Measurements from ENCODE around the gene BSG.
"Not testable (repeated sequence)": the region's sequence is repeated elsewhere in the genome, so short reads cannot be mapped to it uniquely, and the experiment has no call there.

Gene BSG

GRCh38 chr19:620166-620862, 47.9 kb downstream of the BSG start:
- no peak for DNase-seq (ENCODE audit: low read depth)

GRCh38 chr19:621191-621590, 48.8 kb downstream of the BSG start:
- not testable (repeated sequence) for DNase-seq (ENCODE audit: low read depth)

GRCh38 chr19:621819-622218, 49.4 kb downstream of the BSG start:
- no peak for DNase-seq (ENCODE audit: low read depth)

- no peak for DNase-seq (ENCODE audit: low read depth)
Observed at GRCh38 chr19:622666-623065, 50.3 kb downstream of the BSG start.

- DNase-seq (ENCODE audit: low read depth), result no peak
Observed at GRCh38 chr19:623175-623916, 51.0 kb downstream of the BSG start.

GRCh38 chr19:623974-624373, 51.6 kb downstream of the BSG start:
- DNase-seq (ENCODE audit: low read depth), result no peak

- no peak for DNase-seq (ENCODE audit: low read depth)
Observed at GRCh38 chr19:624433-625109, 52.2 kb downstream of the BSG start.

GRCh38 chr19:625257-625656, 52.9 kb downstream of the BSG start:
- no peak for DNase-seq (ENCODE audit: low read depth)

GRCh38 chr19:626566-626965, 54.2 kb downstream of the BSG start:
- DNase-seq (ENCODE audit: low read depth), result not testable (repeated sequence)

GRCh38 chr19:628168-628567, 55.8 kb downstream of the BSG start:
- no peak for DNase-seq (ENCODE audit: low read depth)

GRCh38 chr19:629515-629914, 57.1 kb downstream of the BSG start:
- DNase-seq (ENCODE audit: low read depth), result not testable (repeated sequence)

- DNase-seq (ENCODE audit: low read depth), result no peak
Observed at GRCh38 chr19:629961-630714, 57.7 kb downstream of the BSG start.

- DNase-seq (ENCODE audit: low read depth), result no peak
Observed at GRCh38 chr19:632579-633067, 60.2 kb downstream of the BSG start.

All from stimulated activated CD8-positive, alpha-beta memory T cell treated with anti-CD3 and anti-CD28 coated beads, Interleukin-12 subunit alpha, Interleukin-12 subunit beta, amount 100 ng/mL, for 4 hours (primary cell).